ENCODE measurements around the gene GSTO1. TPM values are rescaled to one million over a fixed set of nuclear protein-coding genes. Genes with fewer than 3 reads are reported as not detected.

Gene GSTO1
- total and polyA plus RNA-seq, 2 experiments from 2014 or later: 52.5 to 182 TPM

DNA sequence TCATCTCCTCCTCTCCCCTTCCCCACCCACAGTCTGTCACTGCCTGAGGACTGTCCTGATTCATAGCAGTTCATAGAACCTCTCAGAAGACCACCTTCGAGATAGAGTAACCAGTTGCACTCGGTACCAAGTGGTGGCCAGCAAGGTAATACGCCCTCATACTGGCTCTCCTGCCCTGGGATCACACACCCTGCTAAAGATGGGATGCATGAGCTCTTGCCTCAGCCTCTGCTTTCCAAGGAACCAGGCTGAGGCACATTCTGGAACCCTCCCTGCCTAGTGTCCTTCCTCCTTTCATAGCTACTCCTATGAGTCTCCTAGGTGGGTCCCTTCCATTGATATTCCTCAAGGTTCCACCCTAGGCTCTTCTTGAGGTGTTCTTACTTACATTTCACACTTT, 38.1 kb upstream of the GSTO1 start:
- DNase-seq (ENCODE audit: low spot score): no peak
- Histone ChIP-seq H3K4me1 (ENCODE audit: insufficient read depth) (no peaks in the 10 kb centered on the region), H3K27me3 (ENCODE audit: insufficient read depth) (no peaks in the 10 kb centered on the region), H3F3A (replicated peaks; ENCODE audit: low read depth) (no peaks in the 10 kb centered on the region), H3K4me3 (no peak overlapping the region), H3K79me2 (replicated peaks; ENCODE audit: insufficient read depth) (no peaks in the 10 kb centered on the region), H3K27ac (ENCODE audit: low read depth) (no peak overlapping the region), H3K9me2 (ENCODE audit: insufficient read depth) (0 out of 2 replicates have a peak, but pooled peaks cover 5% of the 10 kb centered on the region), H3K4me2 (no peak overlapping the region), H2AFZ (no peak overlapping the region), H3K36me3 (ENCODE audit: insufficient read depth) (no peaks in the 10 kb centered on the region), H4K20me1 (replicated peaks; ENCODE audit: insufficient read depth) (no peaks in the 10 kb centered on the region)
- Mint-ChIP-seq H3K4me3 (no peak overlapping the region), H3K4me1 (no peaks in the 10 kb centered on the region), H3K27ac (no peak overlapping the region), H3K27me3 (ENCODE audit: insufficient read depth, low read depth, poor library complexity) (no peaks in the 10 kb centered on the region), H3K36me3 (ENCODE audit: low read depth) (no peaks in the 10 kb centered on the region), H3K9me3 (no peaks in the 10 kb centered on the region)
- ATAC-seq: no peak
- TF ChIP-seq POLR2AphosphoS5 (IDR thresholded peaks at IDR 0.05; ENCODE audit: low read depth): no peak
- TF ChIP-seq CREB1 (CRISPR knock-in tag; IDR thresholded peaks at IDR 0.05; ENCODE audit: low read depth): no peak
- TF ChIP-seq JUNB (IDR thresholded peaks at IDR 0.05; ENCODE audit: unreplicated experiment): no peak
- TF ChIP-seq, protein P1, sequence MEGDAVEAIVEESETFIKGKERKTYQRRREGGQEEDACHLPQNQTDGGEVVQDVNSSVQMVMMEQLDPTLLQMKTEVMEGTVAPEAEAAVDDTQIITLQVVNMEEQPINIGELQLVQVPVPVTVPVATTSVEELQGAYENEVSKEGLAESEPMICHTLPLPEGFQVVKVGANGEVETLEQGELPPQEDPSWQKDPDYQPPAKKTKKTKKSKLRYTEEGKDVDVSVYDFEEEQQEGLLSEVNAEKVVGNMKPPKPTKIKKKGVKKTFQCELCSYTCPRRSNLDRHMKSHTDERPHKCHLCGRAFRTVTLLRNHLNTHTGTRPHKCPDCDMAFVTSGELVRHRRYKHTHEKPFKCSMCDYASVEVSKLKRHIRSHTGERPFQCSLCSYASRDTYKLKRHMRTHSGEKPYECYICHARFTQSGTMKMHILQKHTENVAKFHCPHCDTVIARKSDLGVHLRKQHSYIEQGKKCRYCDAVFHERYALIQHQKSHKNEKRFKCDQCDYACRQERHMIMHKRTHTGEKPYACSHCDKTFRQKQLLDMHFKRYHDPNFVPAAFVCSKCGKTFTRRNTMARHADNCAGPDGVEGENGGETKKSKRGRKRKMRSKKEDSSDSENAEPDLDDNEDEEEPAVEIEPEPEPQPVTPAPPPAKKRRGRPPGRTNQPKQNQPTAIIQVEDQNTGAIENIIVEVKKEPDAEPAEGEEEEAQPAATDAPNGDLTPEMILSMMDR (conservative IDR thresholded peaks at IDR 0.05; ENCODE audit: low read depth in 2 of 2): no peak
- TF ChIP-seq, protein P2, sequence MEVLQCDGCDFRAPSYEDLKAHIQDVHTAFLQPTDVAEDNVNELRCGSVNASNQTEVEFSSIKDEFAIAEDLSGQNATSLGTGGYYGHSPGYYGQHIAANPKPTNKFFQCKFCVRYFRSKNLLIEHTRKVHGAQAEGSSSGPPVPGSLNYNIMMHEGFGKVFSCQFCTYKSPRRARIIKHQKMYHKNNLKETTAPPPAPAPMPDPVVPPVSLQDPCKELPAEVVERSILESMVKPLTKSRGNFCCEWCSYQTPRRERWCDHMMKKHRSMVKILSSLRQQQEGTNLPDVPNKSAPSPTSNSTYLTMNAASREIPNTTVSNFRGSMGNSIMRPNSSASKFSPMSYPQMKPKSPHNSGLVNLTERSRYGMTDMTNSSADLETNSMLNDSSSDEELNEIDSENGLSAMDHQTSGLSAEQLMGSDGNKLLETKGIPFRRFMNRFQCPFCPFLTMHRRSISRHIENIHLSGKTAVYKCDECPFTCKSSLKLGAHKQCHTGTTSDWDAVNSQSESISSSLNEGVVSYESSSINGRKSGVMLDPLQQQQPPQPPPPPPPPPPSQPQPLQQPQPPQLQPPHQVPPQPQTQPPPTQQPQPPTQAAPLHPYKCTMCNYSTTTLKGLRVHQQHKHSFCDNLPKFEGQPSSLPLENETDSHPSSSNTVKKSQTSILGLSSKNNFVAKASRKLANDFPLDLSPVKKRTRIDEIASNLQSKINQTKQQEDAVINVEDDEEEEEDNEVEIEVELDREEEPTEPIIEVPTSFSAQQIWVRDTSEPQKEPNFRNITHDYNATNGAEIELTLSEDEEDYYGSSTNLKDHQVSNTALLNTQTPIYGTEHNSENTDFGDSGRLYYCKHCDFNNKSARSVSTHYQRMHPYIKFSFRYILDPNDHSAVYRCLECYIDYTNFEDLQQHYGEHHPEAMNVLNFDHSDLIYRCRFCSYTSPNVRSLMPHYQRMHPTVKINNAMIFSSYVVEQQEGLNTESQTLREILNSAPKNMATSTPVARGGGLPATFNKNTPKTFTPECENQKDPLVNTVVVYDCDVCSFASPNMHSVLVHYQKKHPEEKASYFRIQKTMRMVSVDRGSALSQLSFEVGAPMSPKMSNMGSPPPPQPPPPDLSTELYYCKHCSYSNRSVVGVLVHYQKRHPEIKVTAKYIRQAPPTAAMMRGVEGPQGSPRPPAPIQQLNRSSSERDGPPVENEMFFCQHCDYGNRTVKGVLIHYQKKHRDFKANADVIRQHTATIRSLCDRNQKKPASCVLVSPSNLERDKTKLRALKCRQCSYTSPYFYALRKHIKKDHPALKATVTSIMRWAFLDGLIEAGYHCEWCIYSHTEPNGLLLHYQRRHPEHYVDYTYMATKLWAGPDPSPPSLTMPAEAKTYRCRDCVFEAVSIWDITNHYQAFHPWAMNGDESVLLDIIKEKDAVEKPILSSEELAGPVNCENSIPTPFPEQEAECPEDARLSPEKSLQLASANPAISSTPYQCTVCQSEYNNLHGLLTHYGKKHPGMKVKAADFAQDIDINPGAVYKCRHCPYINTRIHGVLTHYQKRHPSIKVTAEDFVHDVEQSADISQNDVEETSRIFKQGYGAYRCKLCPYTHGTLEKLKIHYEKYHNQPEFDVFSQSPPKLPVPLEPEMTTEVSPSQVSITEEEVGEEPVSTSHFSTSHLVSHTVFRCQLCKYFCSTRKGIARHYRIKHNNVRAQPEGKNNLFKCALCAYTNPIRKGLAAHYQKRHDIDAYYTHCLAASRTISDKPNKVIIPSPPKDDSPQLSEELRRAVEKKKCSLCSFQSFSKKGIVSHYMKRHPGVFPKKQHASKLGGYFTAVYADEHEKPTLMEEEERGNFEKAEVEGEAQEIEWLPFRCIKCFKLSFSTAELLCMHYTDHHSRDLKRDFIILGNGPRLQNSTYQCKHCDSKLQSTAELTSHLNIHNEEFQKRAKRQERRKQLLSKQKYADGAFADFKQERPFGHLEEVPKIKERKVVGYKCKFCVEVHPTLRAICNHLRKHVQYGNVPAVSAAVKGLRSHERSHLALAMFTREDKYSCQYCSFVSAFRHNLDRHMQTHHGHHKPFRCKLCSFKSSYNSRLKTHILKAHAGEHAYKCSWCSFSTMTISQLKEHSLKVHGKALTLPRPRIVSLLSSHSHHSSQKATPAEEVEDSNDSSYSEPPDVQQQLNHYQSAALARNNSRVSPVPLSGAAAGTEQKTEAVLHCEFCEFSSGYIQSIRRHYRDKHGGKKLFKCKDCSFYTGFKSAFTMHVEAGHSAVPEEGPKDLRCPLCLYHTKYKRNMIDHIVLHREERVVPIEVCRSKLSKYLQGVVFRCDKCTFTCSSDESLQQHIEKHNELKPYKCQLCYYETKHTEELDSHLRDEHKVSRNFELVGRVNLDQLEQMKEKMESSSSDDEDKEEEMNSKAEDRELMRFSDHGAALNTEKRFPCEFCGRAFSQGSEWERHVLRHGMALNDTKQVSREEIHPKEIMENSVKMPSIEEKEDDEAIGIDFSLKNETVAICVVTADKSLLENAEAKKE (CRISPR knock-in tag; IDR thresholded peaks at IDR 0.05): no peak
- TF ChIP-seq EZH2phosphoT487 (IDR thresholded peaks at IDR 0.05; ENCODE audit: unreplicated experiment): no peak
- TF ChIP-seq, protein P3, sequence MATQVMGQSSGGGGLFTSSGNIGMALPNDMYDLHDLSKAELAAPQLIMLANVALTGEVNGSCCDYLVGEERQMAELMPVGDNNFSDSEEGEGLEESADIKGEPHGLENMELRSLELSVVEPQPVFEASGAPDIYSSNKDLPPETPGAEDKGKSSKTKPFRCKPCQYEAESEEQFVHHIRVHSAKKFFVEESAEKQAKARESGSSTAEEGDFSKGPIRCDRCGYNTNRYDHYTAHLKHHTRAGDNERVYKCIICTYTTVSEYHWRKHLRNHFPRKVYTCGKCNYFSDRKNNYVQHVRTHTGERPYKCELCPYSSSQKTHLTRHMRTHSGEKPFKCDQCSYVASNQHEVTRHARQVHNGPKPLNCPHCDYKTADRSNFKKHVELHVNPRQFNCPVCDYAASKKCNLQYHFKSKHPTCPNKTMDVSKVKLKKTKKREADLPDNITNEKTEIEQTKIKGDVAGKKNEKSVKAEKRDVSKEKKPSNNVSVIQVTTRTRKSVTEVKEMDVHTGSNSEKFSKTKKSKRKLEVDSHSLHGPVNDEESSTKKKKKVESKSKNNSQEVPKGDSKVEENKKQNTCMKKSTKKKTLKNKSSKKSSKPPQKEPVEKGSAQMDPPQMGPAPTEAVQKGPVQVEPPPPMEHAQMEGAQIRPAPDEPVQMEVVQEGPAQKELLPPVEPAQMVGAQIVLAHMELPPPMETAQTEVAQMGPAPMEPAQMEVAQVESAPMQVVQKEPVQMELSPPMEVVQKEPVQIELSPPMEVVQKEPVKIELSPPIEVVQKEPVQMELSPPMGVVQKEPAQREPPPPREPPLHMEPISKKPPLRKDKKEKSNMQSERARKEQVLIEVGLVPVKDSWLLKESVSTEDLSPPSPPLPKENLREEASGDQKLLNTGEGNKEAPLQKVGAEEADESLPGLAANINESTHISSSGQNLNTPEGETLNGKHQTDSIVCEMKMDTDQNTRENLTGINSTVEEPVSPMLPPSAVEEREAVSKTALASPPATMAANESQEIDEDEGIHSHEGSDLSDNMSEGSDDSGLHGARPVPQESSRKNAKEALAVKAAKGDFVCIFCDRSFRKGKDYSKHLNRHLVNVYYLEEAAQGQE (IDR thresholded peaks at IDR 0.05; ENCODE audit: unreplicated experiment): no peak

Data from GM23338 (cell line).